Measurements from ENCODE around the gene LYRM2. TPM values are rescaled to one million over a fixed set of nuclear protein-coding genes. Genes with fewer than 3 reads are reported as not detected.
A peak's percentile ranks its signal among the peaks of the same experiment; 100 is the strongest.
"Not testable (repeated sequence)": the region's sequence is repeated elsewhere in the genome, so short reads cannot be mapped to it uniquely, and the experiment has no call there.

LYRM2 gene
- total RNA-seq, 1 donor from 2014 or later = 14.5 TPM

DNA sequence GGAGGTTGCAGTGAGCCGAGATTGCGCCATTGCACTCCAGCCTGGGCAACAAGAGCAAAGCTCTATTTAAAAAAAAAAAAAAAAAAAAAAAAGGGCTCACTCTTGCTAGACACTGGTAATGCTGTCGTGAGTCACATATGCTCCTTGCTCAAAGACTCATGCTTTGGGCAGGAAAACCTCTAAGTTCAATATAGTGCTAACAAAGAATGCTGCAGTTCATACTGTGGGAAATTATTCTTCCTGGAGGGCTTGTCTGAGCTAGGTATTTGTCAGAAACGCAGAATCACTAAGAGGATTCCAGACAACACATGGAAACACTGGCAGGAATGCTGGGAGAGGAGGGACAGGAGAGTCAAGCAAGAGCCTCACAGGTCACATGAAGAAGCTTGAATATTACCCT lies 2.3 kb upstream of the LYRM2 start:
- intact Hi-C loops (cut with DNase I) = no loop called here
- Histone ChIP-seq H3K4me1 (peaks cover 22% of the 10 kb centered on the region), H3K27ac (no peak overlapping the region), H3K9me3 (no peaks in the 10 kb centered on the region), H3K27me3 (no peaks in the 10 kb centered on the region), H3K4me3 (no peak overlapping the region), H3K36me3 (peaks cover 0 to 16% of the 10 kb centered on the region in 2 donors)
- no peak for DNase-seq (ENCODE audit: extremely low spot score in 2 of 2)
- TF ChIP-seq POLR2A (IDR thresholded peaks at IDR 0.05) (no peak), POLR2AphosphoS5 (IDR thresholded peaks at IDR 0.05; ENCODE audit: insufficient read depth in 1 of 2, low read depth in 1 of 2) (no peak)
- TF ChIP-seq, protein P1, sequence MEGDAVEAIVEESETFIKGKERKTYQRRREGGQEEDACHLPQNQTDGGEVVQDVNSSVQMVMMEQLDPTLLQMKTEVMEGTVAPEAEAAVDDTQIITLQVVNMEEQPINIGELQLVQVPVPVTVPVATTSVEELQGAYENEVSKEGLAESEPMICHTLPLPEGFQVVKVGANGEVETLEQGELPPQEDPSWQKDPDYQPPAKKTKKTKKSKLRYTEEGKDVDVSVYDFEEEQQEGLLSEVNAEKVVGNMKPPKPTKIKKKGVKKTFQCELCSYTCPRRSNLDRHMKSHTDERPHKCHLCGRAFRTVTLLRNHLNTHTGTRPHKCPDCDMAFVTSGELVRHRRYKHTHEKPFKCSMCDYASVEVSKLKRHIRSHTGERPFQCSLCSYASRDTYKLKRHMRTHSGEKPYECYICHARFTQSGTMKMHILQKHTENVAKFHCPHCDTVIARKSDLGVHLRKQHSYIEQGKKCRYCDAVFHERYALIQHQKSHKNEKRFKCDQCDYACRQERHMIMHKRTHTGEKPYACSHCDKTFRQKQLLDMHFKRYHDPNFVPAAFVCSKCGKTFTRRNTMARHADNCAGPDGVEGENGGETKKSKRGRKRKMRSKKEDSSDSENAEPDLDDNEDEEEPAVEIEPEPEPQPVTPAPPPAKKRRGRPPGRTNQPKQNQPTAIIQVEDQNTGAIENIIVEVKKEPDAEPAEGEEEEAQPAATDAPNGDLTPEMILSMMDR (IDR thresholded peaks at IDR 0.05) = no peak

DNA sequence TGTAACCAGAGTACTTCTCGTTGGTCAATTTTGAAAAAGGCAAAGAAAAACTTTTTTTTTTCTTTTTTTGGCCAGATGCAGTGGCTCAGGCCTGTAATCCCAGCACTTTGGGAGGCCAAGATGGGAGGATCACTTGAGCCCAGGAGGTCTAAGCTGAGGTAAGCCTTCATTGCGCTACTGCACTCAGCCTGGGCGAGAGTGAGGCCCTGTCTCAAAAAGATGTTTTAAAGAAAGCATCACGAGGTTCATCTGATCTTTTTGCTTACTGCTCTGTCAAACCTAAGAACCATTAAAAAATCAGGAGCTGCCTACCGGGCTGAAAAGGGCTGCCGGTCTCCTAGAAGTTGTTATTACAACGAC lies 607 bp downstream of the LYRM2 start:
- Histone ChIP-seq H3K27me3 (no peaks in the 10 kb centered on the region), H3K4me3 (peak overlapping the region; percentile 59 to 63), H3K4me1 (peaks cover 22% of the 10 kb centered on the region), H3K36me3 (peaks cover 0 to 8% of the 10 kb centered on the region in 2 donors), H3K27ac (peak overlapping the region; percentile 94), H3K9me3 (no peaks in the 10 kb centered on the region)
- DNase-seq (ENCODE audit: extremely low spot score in 2 of 2) = no peak
- TF ChIP-seq POLR2A (IDR thresholded peaks at IDR 0.05) (no peak), POLR2AphosphoS5 (IDR thresholded peaks at IDR 0.05; ENCODE audit: insufficient read depth in 1 of 2, low read depth in 1 of 2) (no peak)
- TF ChIP-seq, protein P1 (IDR thresholded peaks at IDR 0.05) = no peak
- intact Hi-C loops (cut with DNase I) = no loop called here

DNA sequence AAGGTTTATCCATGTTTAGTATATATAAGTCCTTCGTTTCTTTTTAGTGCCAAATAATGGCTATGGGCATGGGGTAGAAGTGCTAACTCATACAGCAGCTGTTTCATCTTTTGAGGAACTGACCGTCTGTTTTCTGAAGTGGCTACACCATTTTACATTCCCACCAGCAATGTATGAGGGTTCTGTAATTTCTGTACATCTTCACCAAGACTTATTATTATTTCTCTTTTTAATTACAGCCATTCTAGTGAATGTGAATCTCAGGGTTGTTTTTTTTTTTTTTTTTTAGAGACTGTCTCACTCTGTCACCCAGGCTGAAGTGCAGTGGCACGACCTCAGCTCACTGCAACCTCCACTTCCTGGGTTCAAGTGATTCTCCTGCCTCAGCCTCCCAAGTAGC lies 2.1 kb downstream of the LYRM2 start:
- H3K4me1 ChIP-seq = peaks cover 22% of the 10 kb centered on the region
- H3K36me3 ChIP-seq; H3K4me3 ChIP-seq; H3K9me3 ChIP-seq; DNase-seq (ENCODE audit: extremely low spot score in 2 of 2); H3K27ac ChIP-seq; H3K27me3 ChIP-seq; intact Hi-C loops (cut with DNase I): not testable (repeated sequence)

DNA sequence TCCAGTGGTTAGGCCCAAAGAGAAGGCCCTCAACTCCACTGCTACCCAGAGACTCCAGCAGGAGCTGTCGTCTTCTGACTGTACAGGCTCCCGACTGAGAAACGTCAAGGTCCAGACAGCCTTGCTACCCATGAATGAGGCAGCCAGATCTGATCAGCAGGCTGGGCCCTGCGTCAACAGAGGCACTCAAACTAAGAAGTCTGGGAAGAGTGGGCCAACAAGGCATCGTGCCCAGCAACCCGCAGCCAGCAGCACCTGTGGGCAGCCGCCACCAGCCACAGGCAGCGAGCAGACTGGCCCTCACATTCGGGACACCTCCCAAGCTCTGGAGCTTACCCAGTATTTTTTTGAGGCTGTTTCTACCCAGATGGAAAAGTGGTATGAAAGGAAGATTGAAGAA lies 8.1 kb downstream of the LYRM2 start:
- no peak for DNase-seq (ENCODE audit: extremely low spot score in 2 of 2)
- no peak overlapping the region for H3K27ac ChIP-seq
- intact Hi-C loops (cut with DNase I) = no loop called here
- no peaks in the 10 kb centered on the region for H3K4me1 ChIP-seq
- no peaks in the 10 kb centered on the region for H3K9me3 ChIP-seq
- no peak for TF ChIP-seq POLR2AphosphoS5 (IDR thresholded peaks at IDR 0.05; ENCODE audit: insufficient read depth in 1 of 2, low read depth in 1 of 2)
- TF ChIP-seq POLR2A (IDR thresholded peaks at IDR 0.05) = no peak
- TF ChIP-seq, protein P1 (IDR thresholded peaks at IDR 0.05) = no peak
- H3K36me3 ChIP-seq = peaks cover 0 to 22% of the 10 kb centered on the region in 2 donors
- H3K4me3 ChIP-seq = no peak overlapping the region
- H3K27me3 ChIP-seq = no peaks in the 10 kb centered on the region

DNA sequence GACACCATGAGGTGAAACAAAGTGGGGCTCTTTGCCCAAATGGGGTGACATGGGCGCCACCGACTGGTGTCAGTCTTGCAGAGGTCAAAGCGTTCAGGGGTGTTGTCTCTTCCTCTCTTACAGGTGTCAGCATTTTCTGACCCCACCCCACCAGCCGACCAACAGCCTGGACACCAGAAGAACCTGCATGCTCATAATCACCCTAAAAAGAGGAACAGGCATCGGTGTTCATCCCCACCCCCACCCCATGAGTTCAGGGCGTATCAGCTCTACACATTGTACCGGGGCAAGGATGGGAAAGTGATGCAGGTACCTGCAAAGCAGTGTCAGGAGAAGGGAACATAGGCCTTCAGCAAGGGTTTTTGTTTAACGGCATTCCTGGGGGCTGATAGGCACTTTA lies 14.8 kb downstream of the LYRM2 start:
- Histone ChIP-seq H3K4me1 (no peaks in the 10 kb centered on the region), H3K4me3 (no peak overlapping the region), H3K36me3 (peaks cover 0 to 12% of the 10 kb centered on the region in 2 donors), H3K9me3 (no peaks in the 10 kb centered on the region), H3K27ac (no peak overlapping the region), H3K27me3 (no peaks in the 10 kb centered on the region)
- intact Hi-C loops (cut with DNase I) = no loop called here
- no peak for TF ChIP-seq POLR2A (IDR thresholded peaks at IDR 0.05)
- TF ChIP-seq POLR2AphosphoS5 (IDR thresholded peaks at IDR 0.05; ENCODE audit: insufficient read depth in 1 of 2, low read depth in 1 of 2) = no peak
- TF ChIP-seq, protein P1 (IDR thresholded peaks at IDR 0.05) = no peak
- peak in 1 of 2 donors; percentile 70 for DNase-seq (ENCODE audit: extremely low spot score in 2 of 2)

DNA sequence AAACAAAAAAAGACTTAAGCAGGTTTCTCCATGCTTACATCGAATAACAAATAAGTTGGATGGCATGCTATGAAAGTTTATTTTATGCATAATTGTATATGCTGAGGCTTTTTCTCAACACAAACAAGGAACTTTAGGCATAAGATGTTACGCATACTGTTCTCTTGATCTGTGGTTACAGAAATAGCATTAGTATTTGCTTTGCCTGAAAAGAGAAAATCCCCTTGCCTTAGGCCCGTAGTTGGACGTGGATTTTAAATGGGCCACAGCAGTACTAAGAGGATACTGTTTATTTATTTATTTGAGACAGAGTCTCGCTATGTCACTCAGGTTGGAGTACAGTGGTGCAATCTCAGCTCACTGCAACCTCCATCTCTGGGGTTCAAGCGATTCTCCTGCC lies 19.0 kb downstream of the LYRM2 start:
- no peak overlapping the region for H3K27ac ChIP-seq
- H3K36me3 ChIP-seq = no peaks in the 10 kb centered on the region
- H3K9me3 ChIP-seq = no peaks in the 10 kb centered on the region
- no peak for TF ChIP-seq POLR2A (IDR thresholded peaks at IDR 0.05)
- no peak for TF ChIP-seq POLR2AphosphoS5 (IDR thresholded peaks at IDR 0.05; ENCODE audit: insufficient read depth in 1 of 2, low read depth in 1 of 2)
- TF ChIP-seq, protein P1 (IDR thresholded peaks at IDR 0.05) = no peak
- H3K4me1 ChIP-seq = no peaks in the 10 kb centered on the region
- intact Hi-C loops (cut with DNase I) = no loop called here
- no peaks in the 10 kb centered on the region for H3K27me3 ChIP-seq
- no peak overlapping the region for H3K4me3 ChIP-seq
- DNase-seq (ENCODE audit: extremely low spot score in 2 of 2) = peak in 1 of 2 donors; percentile 5
